Measurements from ENCODE around the gene SOX12. TPM values are rescaled to one million over a fixed set of nuclear protein-coding genes. Genes with fewer than 3 reads are reported as not detected.

SOX12 gene
- 24.1 TPM for polyA plus RNA-seq (ENCODE audit: insufficient read length)

DNA sequence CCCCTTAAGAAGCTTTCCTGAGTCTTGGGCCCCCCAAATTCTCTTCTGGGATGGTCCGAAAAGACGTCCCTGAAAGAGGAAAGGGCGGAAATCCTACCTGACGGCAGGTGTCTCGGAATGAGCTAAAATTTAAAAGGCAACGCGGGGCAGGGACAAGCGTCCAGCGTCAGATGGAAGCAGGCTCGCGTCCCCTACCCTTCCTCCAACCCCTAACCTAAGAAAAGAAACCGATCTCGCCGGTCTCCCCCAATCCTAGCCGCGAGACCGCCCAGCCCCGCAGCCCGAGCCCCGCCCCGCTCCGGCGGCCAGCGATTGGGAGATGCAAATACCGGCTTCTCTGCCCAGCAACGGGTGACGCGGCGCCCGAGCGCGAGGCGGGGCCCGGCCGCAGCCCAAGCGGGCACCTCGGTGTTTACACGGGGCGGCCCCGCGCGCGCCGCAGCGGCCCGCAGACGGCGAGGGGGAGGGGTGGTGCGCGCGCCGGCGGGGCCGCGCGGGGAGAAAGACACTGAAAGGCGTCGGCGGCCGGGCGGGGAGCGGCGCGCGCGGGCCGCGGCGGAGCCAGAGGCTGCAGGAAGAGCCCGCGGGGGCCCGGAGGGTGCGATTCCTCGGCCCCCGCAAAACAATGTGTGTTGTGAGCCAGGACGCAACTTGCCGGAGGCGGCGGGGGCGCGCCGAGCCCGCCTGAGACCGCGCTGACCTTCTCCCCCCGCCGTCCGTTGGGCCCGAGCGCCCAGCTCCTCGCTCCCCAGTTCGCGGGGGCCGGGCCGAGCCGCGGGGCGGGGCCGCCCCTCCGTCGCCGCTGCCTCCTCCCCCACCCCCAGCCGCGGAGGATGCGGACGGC, at the start of gene SOX12:
TSS of gene SOX12 (plus strand) at position 508 of the 844 bp plus-strand sequence. CDS start 373 bp downstream, outside the sequence.
- DNase-seq (ENCODE audit: low read depth), result no peak

DNA sequence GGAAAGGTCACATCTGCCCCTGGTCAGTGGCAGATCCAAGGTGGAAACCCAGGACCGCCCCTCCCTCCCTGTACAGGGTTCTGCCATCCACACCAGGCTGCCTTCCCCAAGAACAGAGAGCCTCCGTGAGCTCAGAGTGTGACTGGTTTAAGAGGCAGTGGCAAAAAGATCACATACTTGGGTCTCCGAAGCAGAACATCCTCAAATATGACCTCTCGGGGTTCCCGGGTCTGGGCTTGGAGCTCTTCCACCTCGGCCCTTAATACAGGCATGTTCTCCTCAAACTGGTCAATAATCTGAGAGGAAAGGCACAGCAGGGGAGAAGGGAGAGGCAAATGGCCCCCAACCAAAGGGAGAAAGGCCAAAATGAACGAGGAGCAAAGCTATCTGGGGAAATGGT, 49.6 kb upstream of the SOX12 start:
- DNase-seq (ENCODE audit: low read depth), result no peak

DNA sequence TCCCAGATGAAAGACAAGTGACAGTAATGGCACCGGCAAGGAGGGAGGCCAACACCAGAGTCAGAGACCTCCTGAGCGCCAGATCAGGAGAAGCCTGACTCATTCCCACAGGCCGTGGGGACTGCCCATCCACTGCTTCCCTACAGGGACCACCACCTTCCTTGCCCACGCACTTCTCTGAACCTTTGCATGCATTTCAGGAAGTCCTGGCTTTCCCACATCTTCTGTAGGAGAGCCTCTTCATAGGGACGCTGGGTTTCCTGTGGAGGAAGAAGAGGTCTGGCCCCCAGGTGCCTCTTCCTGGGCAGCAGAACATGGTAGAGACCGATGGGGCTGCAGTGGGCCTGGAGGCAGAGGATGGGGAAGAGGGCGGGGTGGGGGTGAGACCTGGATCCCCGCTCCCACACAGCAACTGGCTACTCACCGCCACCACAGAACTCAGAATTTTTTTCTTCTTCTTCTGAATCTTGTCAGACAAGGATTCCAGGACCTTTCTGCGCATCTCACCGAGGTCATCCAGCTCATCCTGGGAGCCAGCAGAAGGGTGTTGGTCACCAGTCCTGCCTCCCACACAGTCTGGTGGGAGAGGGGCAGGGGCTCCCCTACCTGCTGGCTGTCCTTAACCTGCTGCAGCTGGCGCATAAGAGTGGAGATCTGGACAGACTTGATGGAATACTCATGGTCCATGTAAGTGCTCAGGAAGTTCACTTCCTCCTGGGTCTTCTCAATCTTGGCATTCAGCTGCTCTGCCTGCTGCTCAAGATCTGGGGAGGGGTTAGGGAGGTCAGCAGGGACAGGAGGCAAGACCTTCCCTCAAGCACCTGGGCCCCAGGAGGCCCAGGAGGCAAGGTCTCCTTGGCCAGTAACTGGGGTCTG, 48.5 kb upstream of the SOX12 start:
- no peak for DNase-seq (ENCODE audit: low read depth)

DNA sequence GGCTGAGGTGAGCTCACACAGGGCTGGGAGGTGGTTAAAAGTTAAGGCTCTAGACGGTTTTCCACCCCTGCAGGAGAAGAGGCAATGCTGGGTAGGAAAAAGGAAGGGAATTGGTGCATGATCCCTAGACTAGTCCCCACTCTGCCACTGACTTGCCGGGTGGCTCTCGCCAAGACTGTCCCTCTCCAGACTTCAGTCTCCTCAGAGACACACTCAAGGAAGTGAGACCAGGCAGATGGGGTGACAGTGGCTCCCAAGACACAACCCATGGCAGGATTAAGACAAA, 47.9 kb upstream of the SOX12 start:
- DNase-seq (ENCODE audit: low read depth), result no peak

DNA sequence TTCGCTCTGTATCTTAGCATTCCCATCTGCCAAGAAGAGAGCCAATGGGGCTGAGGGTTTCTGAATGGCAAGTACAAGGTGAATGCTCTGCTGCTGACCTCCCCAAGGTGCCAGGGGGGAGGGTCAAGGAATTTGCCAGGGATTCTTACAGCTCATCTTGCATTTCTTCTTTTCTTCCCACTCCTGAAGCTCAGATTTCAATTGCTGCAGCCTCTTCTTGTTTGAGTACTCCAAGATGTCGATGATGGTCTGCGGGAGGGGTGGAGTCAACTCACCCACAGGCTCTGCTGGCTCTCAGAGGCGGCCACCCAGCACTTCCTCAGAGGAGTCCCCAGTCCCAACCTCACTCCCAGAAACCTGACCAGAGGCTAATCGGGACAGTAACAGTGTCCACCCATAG, 47.2 kb upstream of the SOX12 start:
- DNase-seq (ENCODE audit: low read depth), result no peak

DNA sequence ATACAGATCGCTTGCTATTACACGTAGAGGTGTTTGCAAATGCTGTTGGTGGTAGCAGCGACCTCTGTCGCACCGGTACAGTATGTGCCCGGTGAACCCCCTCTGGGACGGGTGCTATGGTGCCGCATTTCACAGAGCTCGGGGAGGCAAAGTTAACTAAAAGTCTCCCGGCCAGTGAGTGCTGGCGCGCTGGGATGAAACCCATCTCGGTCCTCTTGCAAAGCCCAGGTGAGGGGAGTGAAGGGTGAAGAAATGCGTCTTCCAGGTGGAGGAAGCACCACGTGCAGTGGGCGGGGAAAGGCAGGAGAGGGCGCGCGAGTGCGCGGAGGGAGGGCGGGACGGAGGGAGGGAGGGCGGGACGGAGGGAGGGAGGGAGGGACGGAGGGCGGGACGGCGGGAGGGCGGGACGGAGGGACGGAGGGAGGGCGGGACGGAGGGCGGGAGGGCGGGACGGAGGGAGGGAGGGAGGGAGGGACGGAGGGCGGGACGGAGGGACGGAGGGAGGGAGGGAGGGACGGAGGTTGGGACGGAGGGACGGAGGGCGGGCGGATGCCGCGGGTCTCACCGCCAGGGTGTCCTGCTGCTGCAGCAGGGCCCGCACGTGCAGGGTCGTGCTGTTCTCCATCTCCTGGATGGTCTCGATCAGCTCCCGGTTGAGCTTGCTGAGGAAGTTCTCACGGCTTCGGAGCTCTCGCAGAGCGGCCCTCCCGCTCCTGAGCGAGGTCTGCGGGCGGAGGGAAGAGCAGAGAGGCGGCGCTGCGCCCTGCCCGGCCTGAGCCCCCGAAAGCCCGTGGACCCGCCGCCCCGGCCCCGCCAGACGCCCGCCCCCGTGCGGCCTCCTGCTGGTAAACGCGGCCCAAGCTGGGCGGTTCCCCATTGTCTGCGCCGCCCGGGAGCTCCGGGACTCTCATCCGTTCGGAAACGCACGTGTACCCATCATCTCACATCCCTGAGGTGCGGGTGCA, 46.5 kb upstream of the SOX12 start:
- peak; percentile 41 for DNase-seq (ENCODE audit: low read depth)

DNA sequence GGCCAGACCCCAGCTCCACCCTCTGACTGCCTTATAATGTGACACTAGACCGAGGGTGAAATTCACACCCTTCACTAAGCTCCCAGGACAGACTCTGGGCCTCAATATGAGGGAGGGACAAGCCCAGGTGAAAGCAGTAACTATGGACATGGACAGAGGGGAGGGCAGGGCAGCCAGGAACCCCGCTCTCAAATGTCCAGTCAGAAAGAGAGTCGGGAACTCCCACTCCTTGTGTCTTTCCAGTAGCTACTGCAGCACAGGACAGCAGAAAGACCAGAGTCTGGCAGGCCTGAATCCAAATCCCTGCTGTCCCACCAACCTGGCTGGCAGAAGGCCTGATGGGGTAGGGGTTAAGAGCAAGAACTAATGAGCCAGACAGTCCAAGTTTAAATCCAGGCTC, 41.2 kb upstream of the SOX12 start:
- DNase-seq (ENCODE audit: low read depth), result no peak

DNA sequence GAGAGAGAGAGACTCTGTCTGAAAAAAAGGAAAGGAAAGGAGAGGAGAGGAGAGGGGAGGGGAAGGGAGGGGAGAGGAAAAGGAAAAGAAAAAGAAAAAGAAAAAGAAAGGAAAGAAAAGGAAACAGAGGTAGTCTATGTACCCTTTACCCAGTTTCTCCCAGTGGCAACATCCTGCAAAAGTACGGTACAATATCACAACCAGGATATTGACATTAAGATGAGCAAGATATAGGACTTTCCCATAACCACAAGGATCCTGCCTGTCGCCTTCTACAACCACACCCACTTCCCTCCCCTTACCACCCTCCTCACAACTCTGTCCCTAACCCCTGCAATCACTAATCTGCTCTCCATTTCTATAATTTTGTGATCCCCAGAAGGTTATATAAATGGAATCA, 38.8 kb upstream of the SOX12 start:
- DNase-seq (ENCODE audit: low read depth), result no peak

DNA sequence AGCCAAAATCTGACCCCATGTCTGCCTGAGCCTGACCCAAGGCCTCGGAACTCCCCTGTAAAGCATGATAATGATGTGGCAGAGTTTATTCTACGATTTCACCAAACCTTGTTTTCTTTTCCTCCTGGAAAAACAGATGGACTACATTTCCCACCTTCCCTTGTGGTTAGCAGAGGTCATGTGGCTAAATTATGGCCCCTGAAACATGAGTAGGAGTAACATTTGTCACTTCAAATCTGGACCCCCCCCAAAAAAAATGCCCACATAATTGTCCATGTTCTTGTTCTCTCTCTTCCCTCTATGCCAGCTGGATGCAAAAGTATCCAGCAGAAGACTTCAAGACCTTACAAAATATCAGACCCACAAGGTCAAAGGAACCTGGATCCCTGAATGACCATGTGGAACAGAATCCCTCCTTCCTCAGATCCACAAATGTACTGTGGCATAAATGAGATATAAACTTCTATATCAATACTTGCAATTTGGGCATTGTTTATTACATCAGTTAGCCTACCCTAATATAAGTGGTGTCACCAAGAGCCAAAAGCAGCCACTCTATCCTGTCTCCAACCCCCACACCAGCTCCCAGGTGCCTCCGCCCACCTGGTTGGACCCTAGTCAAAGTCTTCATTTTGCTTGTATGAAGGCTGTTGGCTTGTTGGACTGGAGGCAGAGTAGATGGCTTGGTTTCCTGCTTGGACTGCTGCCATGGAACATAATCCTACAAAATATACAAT, 36.2 kb upstream of the SOX12 start:
- no peak for DNase-seq (ENCODE audit: low read depth)

DNA sequence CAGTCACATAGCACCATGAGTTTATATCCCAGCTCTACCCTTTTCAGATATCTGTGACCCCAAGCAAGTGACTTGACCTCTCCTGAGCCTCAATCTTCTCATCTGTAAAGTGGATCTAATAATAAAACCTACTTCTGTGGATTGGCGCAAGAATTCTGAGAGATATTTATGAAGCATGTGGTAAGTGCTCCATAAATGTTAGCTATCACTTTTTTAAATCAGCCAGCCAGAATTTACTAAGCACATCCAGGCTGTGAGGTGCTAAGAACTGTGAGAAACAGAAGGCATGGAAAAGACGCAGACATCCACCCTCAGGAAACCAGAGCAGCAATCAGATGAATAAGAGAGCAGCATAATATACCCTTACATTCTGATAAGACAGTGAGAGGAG, 35.7 kb upstream of the SOX12 start:
- no peak for DNase-seq (ENCODE audit: low read depth)

DNA sequence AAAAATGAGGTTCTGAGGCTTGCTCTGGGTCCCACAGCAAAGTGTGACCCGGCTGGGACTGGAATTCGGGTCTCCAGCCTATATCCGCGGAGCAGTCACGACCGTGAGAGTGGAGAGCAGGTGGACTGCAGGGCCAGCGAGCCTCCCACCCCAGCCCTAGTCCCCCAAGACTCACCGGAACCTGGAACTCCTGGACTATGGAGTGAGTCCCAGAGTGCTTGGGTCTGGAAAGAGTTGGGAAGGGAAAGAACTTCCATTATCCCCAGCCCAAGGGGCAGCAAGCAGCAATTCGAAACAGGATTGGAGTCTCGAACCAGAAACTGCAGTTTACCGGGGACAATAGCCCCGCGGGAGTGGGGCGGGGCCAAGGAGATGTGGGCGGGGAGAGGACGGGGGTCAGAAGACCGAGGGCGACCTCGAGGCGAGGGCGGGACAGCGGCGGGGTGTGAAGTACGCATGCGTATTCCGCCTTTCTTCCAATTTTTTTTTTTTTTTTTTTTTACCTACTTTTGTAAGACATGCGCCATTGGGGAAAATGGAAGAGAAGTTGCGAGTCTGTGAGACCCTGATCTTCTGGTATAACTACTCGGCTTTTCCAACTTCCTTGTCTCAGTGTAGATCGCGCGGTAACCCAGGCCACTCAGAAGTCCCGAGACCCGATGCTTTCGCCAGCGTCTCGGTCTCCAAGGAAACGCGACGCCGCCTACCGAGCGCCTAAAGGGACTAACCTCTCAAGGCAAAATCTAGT, 35.1 kb upstream of the SOX12 start, which contains the start of gene C20orf96:
TSS of gene C20orf96 (minus strand) at position 667 of the 748 bp plus-strand sequence. CDS start at position 527, 140 bp downstream.
- DNase-seq (ENCODE audit: low read depth), result peak; percentile 82

DNA sequence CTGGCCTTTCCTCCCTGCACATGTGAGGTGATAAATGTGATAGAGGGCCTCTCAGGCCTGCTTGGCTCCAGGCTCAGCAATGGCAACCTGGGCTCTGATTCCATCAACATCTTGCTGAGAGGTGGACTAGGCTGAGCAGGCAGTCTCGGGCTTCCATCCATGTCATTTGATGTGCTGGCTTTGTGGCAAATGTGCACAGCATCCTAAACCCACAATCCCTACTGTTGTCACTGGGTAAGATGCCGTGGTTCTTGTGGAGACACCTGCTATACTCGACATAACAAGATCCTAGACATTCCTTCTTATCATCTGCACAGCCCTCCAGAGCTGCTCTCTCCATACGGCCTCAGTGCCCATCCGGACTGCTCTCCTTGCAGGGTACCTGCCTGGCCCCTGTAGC, 30.8 kb upstream of the SOX12 start:
- DNase-seq (ENCODE audit: low read depth), result no peak

DNA sequence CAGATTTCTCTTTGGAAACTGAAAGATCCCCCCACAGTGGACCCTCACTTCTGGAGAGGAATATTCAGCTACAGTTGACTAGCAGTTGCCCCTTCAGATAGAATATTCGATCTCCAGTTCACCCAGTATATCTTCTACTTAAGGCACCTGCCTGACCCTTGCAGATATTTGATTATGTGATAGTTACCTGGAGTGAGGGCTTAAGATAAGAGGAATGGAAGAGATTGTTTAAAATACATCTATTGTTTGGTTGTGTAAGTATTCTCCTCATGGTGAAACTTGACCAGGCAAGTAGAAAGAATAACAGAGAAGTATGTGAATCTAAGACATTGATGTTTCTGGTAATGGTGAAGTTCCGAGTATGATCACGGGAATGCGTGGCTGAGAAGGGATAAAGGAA, 29.5 kb upstream of the SOX12 start:
- no peak for DNase-seq (ENCODE audit: low read depth)

DNA sequence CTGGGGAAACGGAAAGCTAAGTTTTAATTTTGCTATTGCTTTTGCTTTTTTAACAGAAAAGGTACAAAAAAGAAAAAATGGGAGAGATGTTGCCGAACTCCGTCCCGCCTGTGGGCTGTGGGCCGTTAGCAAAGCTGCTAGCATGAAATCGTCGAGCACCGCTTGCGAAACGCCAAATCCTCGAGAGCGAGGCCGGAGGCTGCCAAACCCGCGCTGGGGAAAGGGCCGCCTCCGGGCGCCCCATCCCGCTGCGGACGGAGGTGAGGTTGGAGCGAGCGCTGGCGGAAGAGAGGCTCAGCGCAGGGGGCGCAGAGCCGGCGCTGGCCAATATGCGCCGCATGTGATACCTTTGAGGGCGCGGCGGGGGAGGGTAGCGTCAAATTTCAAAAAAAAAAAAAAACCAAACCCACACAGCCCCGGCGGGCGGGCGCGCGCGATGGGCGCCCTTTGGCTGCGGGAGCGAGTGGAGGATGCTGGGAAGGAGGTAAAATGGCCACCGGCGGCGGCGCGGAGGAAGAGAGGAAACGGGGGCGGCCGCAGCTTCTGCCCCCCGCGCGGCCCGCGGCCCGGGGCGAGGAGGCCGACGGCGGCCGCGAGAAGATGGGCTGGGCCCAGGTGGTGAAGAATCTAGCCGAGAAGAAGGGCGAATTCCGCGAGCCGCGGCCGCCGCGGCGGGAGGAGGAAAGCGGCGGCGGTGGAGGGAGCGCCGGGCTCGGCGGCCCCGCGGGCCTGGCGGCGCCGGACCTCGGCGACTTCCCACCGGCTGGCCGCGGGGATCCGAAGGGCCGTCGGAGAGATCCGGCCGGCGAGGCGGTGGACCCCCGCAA, 28.0 kb upstream of the SOX12 start, which contains the start of gene ZCCHC3:
TSS of gene ZCCHC3 (plus strand) at position 473 of the 827 bp plus-strand sequence. CDS start at position 490, 17 bp downstream.
- peak; percentile 73 for DNase-seq (ENCODE audit: low read depth)

DNA sequence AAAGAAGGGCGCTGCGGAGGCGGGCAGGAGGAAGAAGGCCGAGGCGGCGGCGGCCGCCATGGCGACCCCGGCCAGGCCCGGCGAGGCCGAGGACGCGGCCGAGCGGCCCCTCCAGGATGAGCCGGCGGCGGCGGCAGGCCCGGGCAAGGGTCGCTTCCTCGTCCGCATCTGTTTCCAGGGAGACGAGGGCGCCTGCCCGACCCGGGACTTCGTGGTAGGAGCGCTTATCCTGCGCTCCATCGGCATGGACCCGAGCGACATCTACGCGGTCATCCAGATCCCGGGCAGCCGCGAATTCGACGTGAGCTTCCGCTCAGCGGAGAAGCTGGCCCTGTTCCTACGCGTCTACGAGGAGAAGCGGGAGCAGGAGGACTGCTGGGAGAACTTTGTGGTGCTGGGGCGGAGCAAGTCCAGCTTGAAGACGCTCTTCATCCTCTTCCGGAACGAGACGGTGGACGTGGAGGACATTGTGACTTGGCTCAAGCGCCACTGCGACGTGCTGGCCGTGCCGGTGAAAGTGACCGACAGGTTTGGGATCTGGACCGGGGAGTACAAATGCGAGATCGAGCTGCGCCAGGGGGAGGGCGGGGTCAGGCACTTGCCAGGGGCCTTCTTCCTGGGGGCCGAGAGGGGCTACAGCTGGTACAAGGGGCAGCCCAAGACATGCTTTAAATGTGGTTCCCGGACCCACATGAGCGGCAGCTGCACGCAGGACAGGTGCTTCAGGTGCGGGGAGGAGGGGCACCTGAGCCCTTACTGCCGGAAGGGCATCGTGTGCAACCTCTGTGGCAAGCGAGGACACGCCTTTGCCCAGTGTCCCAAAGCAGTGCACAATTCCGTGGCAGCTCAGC, 27.2 kb upstream of the SOX12 start:
- no peak for DNase-seq (ENCODE audit: low read depth)

DNA sequence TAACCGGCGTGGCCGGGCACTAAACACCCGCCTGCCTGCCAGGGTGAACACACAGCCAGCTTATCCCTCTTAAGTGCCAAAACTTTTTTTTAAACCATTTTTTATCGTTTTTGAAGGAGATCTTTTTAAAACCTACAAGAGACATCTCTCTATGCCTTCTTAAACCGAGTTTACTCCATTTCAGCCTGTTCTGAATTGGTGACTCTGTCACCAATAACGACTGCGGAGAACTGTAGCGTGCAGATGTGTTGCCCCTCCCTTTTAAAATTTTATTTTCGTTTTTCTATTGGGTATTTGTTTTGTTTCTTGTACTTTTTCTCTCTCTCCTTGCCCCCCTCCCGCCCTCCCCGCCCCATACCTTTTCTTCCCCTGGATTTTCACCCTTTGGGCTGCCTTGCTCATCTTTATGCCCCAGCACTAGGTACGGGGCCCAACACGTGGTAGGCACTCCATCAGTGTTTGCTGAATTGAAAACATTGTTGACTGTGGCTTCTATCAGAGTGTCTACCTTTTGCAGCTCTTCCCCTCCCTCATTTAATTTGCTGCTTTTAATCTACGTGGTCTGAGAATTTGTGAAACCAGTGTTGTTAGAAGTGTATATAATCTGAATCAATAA, 26.5 kb upstream of the SOX12 start:
- no peak for DNase-seq (ENCODE audit: low read depth)

DNA sequence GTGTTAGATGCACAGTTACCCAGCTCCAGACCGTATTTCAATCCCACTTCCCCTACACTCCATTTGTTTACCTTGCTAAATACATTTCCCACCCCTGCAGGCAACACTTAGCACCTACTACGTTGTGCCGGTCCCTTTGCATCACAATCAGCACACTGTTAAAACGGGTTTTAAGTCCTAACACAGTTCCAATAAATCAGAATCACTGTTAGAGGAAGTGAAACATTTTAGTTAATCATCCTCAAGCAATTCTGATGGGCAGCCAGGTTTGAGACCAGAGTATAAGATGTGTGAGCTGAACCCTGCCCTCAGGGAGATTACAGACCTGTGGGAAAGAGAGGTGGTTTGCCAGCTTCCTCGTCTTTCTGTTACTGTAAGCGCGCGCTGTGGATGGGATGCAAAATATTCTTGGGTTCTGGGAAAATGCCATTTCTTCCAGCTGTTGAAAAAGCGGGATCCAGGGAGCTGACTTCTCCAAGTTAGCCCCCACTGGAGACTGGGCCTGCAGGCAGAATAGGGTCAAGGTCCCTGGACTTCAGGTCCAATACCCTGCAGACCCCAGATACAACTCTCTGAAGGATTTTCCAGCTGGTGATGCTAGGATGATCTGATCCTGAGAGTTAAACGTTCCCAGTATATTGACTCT, 24.9 kb upstream of the SOX12 start:
- DNase-seq (ENCODE audit: low read depth), result no peak

Data from forelimb muscle (tissue), 1 donor.